ENCODE data around the gene HOXC12.

Gene HOXC12

GRCh38 chr12:53960187-53961024 is 5.7 kb downstream of the HOXC12 start:
- H3K36me3 ChIP-seq (ENCODE audit: control insufficient read depth, insufficient read depth, low read length), result no peaks in the 10 kb centered on the region
- no peaks in the 10 kb centered on the region for H3K9me3 ChIP-seq (ENCODE audit: control insufficient read depth, low read length)
- WGBS, 2 experiments (ENCODE audit: insufficient coverage in 2 of 2), result 25 to 26% methylated on average over 32 to 35 of the region's 39 CpGs
- no peaks in the 10 kb centered on the region for H3K4me1 ChIP-seq (ENCODE audit: control insufficient read depth, insufficient read depth, low read length, poor library complexity, severe bottlenecking)
- H3K27ac ChIP-seq (ENCODE audit: low read depth, low read length, severe bottlenecking), result no peak overlapping the region
- H3K4me3 ChIP-seq (ENCODE audit: extremely low read depth, insufficient read depth, low read length, poor library complexity, severe bottlenecking), result no peak overlapping the region

GRCh38 chr12:53961025-53961761 is 6.5 kb downstream of the HOXC12 start:
- no peaks in the 10 kb centered on the region for H3K4me1 ChIP-seq (ENCODE audit: control insufficient read depth, insufficient read depth, low read length, poor library complexity, severe bottlenecking)
- H3K4me3 ChIP-seq (ENCODE audit: extremely low read depth, insufficient read depth, low read length, poor library complexity, severe bottlenecking), result no peak overlapping the region
- H3K27ac ChIP-seq (ENCODE audit: low read depth, low read length, severe bottlenecking), result no peak overlapping the region
- 2 to 4% methylated on average over 50 to 68 of the region's 72 CpGs for WGBS, 2 experiments (ENCODE audit: insufficient coverage in 2 of 2)
- no peaks in the 10 kb centered on the region for H3K9me3 ChIP-seq (ENCODE audit: control insufficient read depth, low read length)
- no peaks in the 10 kb centered on the region for H3K36me3 ChIP-seq (ENCODE audit: control insufficient read depth, insufficient read depth, low read length)

GRCh38 chr12:53963005-53963404 is 8.3 kb downstream of the HOXC12 start:
- no peaks in the 10 kb centered on the region for H3K36me3 ChIP-seq (ENCODE audit: control insufficient read depth, insufficient read depth, low read length)
- H3K4me3 ChIP-seq (ENCODE audit: extremely low read depth, insufficient read depth, low read length, poor library complexity, severe bottlenecking), result no peak overlapping the region
- H3K9me3 ChIP-seq (ENCODE audit: control insufficient read depth, low read length), result no peaks in the 10 kb centered on the region
- H3K27ac ChIP-seq (ENCODE audit: low read depth, low read length, severe bottlenecking), result no peak overlapping the region
- no peaks in the 10 kb centered on the region for H3K4me1 ChIP-seq (ENCODE audit: control insufficient read depth, insufficient read depth, low read length, poor library complexity, severe bottlenecking)
- 29 to 45% methylated on average over 6 to 7 of the region's 7 CpGs for WGBS, 2 experiments (ENCODE audit: insufficient coverage in 2 of 2)

- H3K27ac ChIP-seq (ENCODE audit: low read depth, low read length, severe bottlenecking), result no peak overlapping the region
- H3K4me1 ChIP-seq (ENCODE audit: control insufficient read depth, insufficient read depth, low read length, poor library complexity, severe bottlenecking), result no peaks in the 10 kb centered on the region
- WGBS, 2 experiments (ENCODE audit: insufficient coverage in 2 of 2), result 8 to 11% methylated on average over 26 to 30 of the region's 38 CpGs
- H3K36me3 ChIP-seq (ENCODE audit: control insufficient read depth, insufficient read depth, low read length), result no peaks in the 10 kb centered on the region
- no peak overlapping the region for H3K4me3 ChIP-seq (ENCODE audit: extremely low read depth, insufficient read depth, low read length, poor library complexity, severe bottlenecking)
- no peaks in the 10 kb centered on the region for H3K9me3 ChIP-seq (ENCODE audit: control insufficient read depth, low read length)
Measured at GRCh38 chr12:53963434-53964314, 9.0 kb downstream of the HOXC12 start.

- 0% methylated on average over 1 of the region's 2 CpGs for WGBS, 2 experiments (ENCODE audit: insufficient coverage in 2 of 2)
- Histone ChIP-seq H3K4me3 (ENCODE audit: extremely low read depth, insufficient read depth, low read length, poor library complexity, severe bottlenecking) (no peak overlapping the region), H3K36me3 (ENCODE audit: control insufficient read depth, insufficient read depth, low read length) (no peaks in the 10 kb centered on the region), H3K9me3 (ENCODE audit: control insufficient read depth, low read length) (no peaks in the 10 kb centered on the region), H3K4me1 (ENCODE audit: control insufficient read depth, insufficient read depth, low read length, poor library complexity, severe bottlenecking) (no peaks in the 10 kb centered on the region), H3K27ac (ENCODE audit: low read depth, low read length, severe bottlenecking) (no peak overlapping the region)
Measured at GRCh38 chr12:53964315-53964713, 9.6 kb downstream of the HOXC12 start.

GRCh38 chr12:53965281-53966084 is 10.8 kb downstream of the HOXC12 start:
- H3K4me3 ChIP-seq (ENCODE audit: extremely low read depth, insufficient read depth, low read length, poor library complexity, severe bottlenecking), result no peak overlapping the region
- H3K4me1 ChIP-seq (ENCODE audit: control insufficient read depth, insufficient read depth, low read length, poor library complexity, severe bottlenecking), result no peaks in the 10 kb centered on the region
- H3K27ac ChIP-seq (ENCODE audit: low read depth, low read length, severe bottlenecking), result no peak overlapping the region
- no peaks in the 10 kb centered on the region for H3K36me3 ChIP-seq (ENCODE audit: control insufficient read depth, insufficient read depth, low read length)
- WGBS, 2 experiments (ENCODE audit: insufficient coverage in 2 of 2), result 3 to 4% methylated on average over 12 to 17 of the region's 18 CpGs
- no peaks in the 10 kb centered on the region for H3K9me3 ChIP-seq (ENCODE audit: control insufficient read depth, low read length)

GRCh38 chr12:53966085-53966384 is 11.3 kb downstream of the HOXC12 start:
- H3K9me3 ChIP-seq (ENCODE audit: control insufficient read depth, low read length), result no peaks in the 10 kb centered on the region
- H3K4me1 ChIP-seq (ENCODE audit: control insufficient read depth, insufficient read depth, low read length, poor library complexity, severe bottlenecking), result no peaks in the 10 kb centered on the region
- no peaks in the 10 kb centered on the region for H3K36me3 ChIP-seq (ENCODE audit: control insufficient read depth, insufficient read depth, low read length)
- no peak overlapping the region for H3K4me3 ChIP-seq (ENCODE audit: extremely low read depth, insufficient read depth, low read length, poor library complexity, severe bottlenecking)
- H3K27ac ChIP-seq (ENCODE audit: low read depth, low read length, severe bottlenecking), result no peak overlapping the region
- 0% methylated on average over 3 to 10 of the region's 15 CpGs for WGBS, 2 experiments (ENCODE audit: insufficient coverage in 2 of 2)

- H3K4me1 ChIP-seq (ENCODE audit: control insufficient read depth, insufficient read depth, low read length, poor library complexity, severe bottlenecking), result no peaks in the 10 kb centered on the region
- WGBS, 2 experiments (ENCODE audit: insufficient coverage in 2 of 2), result 3 to 4% methylated on average over 30 to 31 of the region's 36 CpGs
- H3K27ac ChIP-seq (ENCODE audit: low read depth, low read length, severe bottlenecking), result no peak overlapping the region
- H3K4me3 ChIP-seq (ENCODE audit: extremely low read depth, insufficient read depth, low read length, poor library complexity, severe bottlenecking), result no peak overlapping the region
- H3K9me3 ChIP-seq (ENCODE audit: control insufficient read depth, low read length), result no peaks in the 10 kb centered on the region
- H3K36me3 ChIP-seq (ENCODE audit: control insufficient read depth, insufficient read depth, low read length), result no peaks in the 10 kb centered on the region
Measured at GRCh38 chr12:53966385-53967133, 11.9 kb downstream of the HOXC12 start.

GRCh38 chr12:53967421-53967925 is 12.8 kb downstream of the HOXC12 start:
- no peak overlapping the region for H3K4me3 ChIP-seq (ENCODE audit: extremely low read depth, insufficient read depth, low read length, poor library complexity, severe bottlenecking)
- no peak overlapping the region for H3K27ac ChIP-seq (ENCODE audit: low read depth, low read length, severe bottlenecking)
- no peaks in the 10 kb centered on the region for H3K36me3 ChIP-seq (ENCODE audit: control insufficient read depth, insufficient read depth, low read length)
- H3K9me3 ChIP-seq (ENCODE audit: control insufficient read depth, low read length), result no peaks in the 10 kb centered on the region
- 9 to 19% methylated on average over 4 of the region's 5 CpGs for WGBS, 2 experiments (ENCODE audit: insufficient coverage in 2 of 2)
- H3K4me1 ChIP-seq (ENCODE audit: control insufficient read depth, insufficient read depth, low read length, poor library complexity, severe bottlenecking), result no peaks in the 10 kb centered on the region

Measured in mesodermal cell (in vitro differentiated cells).